NCI-H1436 treated with DMSO at 0.1 percent for 48 hours (cell line): Measurements from ENCODE around the gene LRMDA.
"Not testable (repeated sequence)": the region's sequence is repeated elsewhere in the genome, so short reads cannot be mapped to it uniquely, and the experiment has no call there.

Source experiments
- DNase-seq: peaks from one replicate; lab custom pipeline; 2025; lab: John Stamatoyannopoulos, UW

LRMDA gene

GRCh38 chr10:75589895-75590654 lies 158.7 kb downstream of the LRMDA start:
- DNase-seq = no peak

GRCh38 chr10:75592151-75592787 lies 160.8 kb downstream of the LRMDA start:
- no peak for DNase-seq

- DNase-seq = no peak
Observed at GRCh38 chr10:75592791-75593643, 161.6 kb downstream of the LRMDA start.

GRCh38 chr10:75593692-75594556 lies 162.5 kb downstream of the LRMDA start:
- no peak for DNase-seq

GRCh38 chr10:75596930-75597620 lies 165.7 kb downstream of the LRMDA start:
- no peak for DNase-seq

- no peak for DNase-seq
Observed at GRCh38 chr10:75597773-75598440, 166.5 kb downstream of the LRMDA start.

- no peak for DNase-seq
Observed at GRCh38 chr10:75598998-75599397, 167.6 kb downstream of the LRMDA start.

- DNase-seq = no peak
Observed at GRCh38 chr10:75599875-75600648, 168.6 kb downstream of the LRMDA start.

GRCh38 chr10:75600833-75601232 lies 169.4 kb downstream of the LRMDA start:
- no peak for DNase-seq

- no peak for DNase-seq
Observed at GRCh38 chr10:75602341-75602740, 170.9 kb downstream of the LRMDA start.

GRCh38 chr10:75605096-75605495 lies 173.7 kb downstream of the LRMDA start:
- DNase-seq = no peak

GRCh38 chr10:75605795-75606194 lies 174.4 kb downstream of the LRMDA start:
- not testable (repeated sequence) for DNase-seq

- no peak for DNase-seq
Observed at GRCh38 chr10:75606203-75606779, 174.9 kb downstream of the LRMDA start.

GRCh38 chr10:75607576-75607975 lies 176.2 kb downstream of the LRMDA start:
- DNase-seq = no peak

GRCh38 chr10:75610183-75610582 lies 178.8 kb downstream of the LRMDA start:
- DNase-seq = no peak

GRCh38 chr10:75611172-75611992 lies 180.0 kb downstream of the LRMDA start:
- no peak for DNase-seq

- DNase-seq = no peak
Observed at GRCh38 chr10:75611993-75612372, 180.6 kb downstream of the LRMDA start.

GRCh38 chr10:75612904-75613684 lies 181.7 kb downstream of the LRMDA start:
- no peak for DNase-seq
